HG03342 (cell line): ENCODE data around the gene CAPZB.
"Not testable (repeated sequence)": the region's sequence is repeated elsewhere in the genome, so short reads cannot be mapped to it uniquely, and the experiment has no call there.

ENCODE experiments used
- ATAC-seq: cut with Tn5 transposase; IDR thresholded peaks from one replicate; pipeline ENCODE4 v1.9.1; 2021; ENCODE audit warnings: mild to moderate bottlenecking, moderate library complexity; ENCODE audit not compliant: unreplicated experiment

CAPZB gene

DNA sequence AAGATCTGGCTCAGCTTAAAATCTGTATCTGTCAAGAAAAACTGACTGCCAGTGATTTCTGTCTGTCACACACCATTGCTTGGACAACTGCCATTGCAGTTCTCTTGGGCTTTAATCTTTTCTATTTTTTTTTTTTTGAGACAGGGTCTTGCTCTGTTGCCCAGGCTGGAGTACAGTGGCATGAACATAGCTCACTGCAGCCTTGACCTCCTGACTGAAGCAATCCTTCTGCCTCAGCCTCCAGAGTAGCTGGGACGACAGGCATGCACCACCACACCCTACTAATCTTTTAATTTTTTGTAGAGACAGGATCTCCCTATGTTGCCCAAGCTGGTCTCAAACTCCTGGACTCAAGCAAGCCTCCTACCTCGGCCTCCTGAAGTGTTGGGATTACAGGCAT, 14.5 kb upstream of the CAPZB start:
- not testable (repeated sequence) for ATAC-seq

DNA sequence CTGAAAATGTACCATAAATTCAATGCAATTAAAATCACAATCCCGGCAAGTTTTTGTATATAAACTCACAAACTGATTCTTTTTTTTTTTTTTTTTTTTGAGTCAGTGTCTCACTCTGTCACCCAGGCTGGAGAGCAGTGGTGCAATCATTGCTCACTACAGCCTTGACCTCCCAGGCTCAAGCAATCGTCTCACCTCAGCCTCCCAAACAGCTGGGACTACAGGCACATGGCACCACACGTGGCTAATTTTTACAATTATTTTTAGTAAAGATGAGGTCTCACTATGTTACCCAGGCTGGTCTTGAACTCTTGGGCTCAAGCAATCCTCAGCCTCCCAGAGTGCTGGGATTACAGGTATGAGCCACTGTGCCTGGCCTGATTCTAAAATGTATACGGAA, 12.1 kb upstream of the CAPZB start:
- not testable (repeated sequence) for ATAC-seq

DNA sequence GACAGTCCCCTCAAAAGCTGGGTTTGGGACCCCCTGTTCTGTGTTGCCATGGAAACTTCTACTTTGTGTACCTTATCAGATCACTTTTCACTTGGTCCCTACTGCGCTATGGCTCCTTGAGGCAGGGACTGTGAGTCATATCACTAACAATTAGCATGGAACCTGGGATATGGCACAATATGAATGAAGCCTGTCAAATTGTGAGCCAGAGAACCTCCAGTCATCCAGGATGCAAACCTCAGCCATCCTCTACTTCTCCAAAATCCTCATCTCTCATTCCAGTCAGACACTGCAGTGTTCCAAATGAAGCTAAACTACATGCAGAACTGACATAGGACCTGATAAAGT, 11.2 kb upstream of the CAPZB start:
- no peak for ATAC-seq

DNA sequence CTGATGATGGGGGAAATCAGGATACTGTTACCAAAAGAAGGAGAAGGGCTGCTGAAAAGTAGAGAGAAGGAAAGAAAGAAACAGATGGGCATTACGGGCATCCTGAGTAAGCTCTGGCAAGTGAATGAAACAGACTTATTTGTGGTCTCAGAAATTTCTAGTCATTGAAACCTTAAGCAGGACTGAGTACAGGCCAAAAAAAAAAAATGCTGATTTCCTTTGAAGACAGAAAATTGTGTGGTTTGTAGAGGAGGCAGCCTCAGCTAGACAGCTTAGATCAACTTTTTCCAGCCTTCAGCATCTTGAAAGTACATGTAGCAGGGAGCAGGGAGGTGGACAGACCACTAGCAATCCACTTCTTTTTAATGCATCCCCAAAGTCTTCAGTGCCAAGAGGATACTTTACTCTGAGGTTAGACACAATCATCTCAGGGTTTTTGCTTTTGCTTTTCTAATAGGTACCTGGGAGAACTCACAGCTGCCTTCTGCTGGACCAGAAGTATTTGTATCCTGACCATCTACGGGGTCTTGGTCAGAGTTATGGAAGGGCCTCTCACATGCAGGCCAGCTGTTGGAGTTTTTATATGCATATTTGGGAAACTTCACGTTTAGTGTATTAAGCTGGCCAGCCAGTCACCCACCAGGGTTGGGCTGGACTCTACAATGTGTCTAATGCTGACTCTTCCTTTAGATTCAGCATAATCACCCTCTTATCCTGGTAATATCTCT, 10.6 kb upstream of the CAPZB start:
- ATAC-seq: no peak

DNA sequence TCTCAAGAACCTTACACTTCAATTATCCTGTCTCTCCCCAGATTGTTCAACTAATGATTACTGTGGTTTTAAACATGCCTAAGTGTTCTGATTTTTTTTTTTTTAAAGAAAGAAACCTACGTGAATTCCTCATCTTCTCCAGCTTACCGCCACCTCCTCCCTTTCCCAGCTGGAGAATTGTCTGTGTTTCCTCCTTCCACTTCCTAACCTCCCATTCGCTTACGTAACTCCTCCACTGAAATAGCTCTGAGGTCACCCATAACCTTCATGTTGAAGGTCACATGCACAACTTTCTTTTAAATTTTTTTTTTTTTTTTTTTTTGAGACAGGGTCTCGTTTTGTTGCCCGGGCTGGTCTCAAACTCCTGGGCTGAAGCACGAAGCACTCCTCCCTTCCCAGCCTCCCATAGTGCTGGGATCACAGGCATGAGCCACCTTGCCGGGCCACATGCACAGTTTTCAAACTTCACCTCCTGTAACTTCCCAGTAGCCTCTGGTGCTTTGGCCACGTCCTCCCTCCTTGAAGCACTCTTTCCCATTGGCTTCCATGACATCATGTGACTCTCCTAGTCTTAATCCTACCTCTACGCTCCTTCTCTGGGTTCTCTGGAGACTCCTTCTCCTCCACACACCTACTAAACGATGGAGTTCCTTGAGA, 9.8 kb upstream of the CAPZB start:
- ATAC-seq: no peak

DNA sequence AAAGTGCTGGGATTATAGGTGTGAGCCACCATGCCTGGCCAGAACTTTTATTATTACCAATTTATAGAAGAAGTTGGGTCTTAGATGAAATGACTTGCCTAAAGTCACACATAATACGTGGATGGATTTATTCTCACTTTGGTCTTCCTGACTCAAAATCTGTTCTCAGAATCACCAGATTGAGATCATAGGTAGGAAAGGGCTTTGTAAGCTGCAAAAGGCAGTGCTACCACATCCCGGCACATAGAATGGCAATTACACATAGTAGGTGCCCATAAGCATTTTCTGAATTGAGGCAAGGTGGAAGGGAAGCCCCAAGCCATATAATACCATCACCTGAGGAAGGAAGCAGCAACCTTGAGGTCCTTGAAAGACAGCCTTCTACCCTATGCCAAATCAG, 8.2 kb upstream of the CAPZB start:
- ATAC-seq: no peak

DNA sequence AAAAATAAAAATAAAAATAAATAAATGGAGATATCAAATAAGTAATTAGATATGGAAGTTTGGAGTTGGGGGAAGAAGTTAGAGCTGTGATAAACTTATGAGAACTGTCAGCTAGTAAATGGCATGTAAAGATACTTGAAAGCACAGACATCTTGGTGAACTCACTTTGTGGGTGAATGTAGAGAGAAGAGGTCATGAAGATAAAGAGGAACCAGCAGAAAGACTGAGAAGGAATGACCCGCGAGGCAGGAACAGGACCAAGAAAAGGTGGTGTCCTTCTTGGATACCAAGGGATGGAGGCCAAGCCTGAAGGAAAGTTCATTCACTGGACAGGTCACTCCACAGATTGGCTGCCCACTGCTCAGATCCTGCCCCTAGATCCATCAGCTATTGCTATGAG, 4.7 kb upstream of the CAPZB start:
- no peak for ATAC-seq

DNA sequence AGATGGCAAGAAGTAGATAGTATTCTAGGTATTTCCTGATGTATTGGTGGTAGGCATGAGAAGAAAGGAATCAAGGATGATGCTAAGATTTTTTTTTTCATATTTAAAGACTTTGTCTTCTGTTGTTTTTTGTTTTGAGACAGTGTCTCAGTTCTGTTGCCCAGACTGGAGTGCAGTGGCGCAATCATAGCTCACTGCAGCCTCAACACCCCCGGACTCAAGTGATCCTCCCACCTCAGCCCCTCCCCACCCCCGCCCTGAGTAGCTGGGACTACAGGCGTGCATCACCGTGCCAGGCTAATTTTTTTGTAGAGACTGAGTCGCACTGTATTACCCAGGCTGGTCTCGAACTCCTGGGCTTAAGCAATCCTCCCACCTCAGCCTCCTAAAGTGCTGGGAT, 2.8 kb upstream of the CAPZB start:
- no peak for ATAC-seq

DNA sequence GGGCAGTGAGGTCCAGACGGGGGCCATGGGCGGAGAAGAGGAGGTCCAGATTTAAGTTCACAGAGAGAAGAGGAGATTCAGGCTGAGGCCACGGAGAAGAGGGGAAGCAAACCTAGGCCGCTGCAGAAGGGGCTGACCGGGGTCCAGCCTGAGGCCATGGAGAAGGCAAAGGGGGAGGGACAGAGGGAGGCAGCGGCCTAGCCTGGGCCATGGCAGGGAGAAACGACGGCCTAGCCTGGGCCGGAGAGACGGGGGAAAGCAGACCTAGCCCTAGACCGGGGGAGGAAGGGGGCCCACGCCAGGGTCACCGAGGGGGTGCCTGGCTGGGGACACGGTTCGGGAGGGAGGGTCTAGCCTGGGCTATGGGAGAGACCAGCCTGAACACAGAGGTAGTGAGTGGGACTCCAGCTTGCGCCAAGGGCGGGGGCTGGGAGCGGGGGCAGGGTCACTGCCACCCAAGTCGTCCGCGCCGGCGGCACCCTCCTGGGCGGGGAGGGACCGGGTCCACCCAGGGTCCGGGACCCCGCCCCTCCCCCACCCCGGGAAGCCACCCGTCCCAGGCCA, 459 bp downstream of the CAPZB start:
- peak; percentile 16 for ATAC-seq

DNA sequence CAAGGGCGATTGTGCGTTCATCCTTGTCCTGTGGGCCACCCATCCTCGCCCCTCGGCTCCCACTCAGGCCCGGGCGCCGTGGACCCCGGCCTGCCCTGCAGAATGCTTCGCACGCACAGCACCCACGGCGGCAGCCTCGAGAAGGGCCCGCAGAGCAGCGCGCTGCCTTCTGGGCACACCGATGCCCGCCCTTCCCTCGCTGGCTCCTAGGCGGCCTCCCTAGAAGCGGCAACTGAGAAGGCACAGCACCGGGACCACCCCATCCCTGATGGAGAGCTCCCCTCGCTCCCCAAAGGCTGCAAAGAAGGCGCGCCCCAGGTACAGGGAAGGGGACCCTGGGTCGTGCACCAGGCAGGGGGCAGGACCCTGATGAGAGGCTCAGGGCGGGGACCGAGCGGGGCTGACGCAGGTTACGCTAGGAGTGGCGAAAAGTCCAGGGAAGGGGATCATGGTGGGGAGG, 971 bp downstream of the CAPZB start:
- ATAC-seq: no peak

DNA sequence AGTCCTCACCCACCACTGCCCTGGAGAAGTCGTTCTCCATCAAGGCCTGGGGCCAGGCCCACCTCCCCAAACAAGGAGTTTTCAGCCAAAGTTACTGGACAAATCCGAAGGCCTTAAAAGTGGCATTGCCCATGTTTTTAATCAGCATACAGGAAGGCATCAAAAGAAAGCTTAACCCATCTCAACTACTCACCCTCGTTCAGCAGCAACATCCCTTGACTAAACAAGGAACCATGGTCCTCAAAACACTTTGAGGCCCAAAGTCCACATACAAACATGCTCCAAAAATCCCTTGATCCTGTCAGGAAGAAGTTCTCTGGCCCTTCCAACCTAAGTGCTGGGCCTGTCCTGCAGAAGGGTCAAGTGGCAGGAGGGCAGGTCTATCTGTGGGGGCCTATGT, 1.6 kb downstream of the CAPZB start:
- ATAC-seq: no peak

DNA sequence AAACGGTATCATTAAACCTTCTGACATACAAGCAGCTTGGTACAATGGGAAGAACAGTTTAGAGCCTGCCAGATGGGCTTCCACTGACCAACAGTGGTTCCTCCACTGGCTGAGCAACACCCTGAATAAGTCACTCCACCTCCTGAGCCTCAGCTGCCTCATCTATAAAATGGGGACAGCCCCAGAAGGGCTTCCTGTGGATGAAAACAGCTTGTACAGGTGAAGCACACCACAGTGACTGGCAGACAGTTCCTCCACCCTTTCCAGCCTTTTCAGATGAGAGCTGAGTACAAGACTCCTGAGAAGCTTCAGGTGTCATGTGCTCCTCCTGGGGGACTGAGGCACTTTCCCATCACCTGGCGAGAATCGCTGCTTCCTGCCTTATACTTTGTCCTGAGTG, 2.1 kb downstream of the CAPZB start:
- no peak for ATAC-seq

DNA sequence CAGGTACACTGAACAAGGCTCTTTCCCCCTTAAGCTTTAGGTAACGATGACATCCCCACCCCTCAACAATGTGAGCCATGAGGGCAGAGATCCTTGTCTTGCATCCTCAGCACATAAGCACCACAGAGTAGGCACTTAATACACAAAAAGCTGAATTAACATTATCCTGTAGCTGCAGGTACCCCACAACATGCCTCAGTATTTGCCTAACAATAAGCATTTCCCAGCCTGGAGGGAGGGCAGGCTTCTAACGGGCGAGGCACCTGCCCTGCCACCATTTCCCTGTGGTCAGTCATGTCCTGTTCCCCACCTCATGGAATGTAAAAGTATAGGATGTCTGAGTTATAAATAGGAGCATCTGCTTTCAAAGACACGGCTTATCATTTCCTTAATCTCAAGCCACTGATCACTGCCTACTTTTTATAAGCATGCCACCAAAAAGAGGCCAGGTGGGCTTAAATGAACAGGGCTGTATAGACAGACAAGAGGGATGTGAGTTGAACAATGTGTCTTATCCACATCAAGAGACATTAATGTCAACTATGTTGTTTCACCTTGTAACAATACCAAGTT, 3.4 kb downstream of the CAPZB start:
- ATAC-seq: no peak

DNA sequence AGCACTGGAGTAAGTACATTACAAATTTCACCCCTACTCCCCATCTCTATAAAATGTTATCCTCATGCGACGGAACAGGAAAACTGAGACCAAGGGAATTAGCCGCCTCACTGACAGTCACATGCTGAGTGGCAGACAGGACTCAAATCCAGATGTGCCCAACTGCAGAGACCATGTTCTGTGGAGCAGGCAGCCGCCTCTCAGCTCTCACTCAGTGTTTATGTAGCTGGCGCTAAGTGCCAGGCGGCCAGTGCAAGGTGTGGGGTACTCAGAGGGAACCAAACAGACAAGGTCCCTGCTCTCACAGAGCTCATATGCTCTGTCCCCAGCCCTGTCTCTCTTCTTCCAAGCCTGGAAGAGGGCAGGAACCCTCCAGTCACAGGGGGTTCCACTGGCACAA, 5.1 kb downstream of the CAPZB start:
- no peak for ATAC-seq

DNA sequence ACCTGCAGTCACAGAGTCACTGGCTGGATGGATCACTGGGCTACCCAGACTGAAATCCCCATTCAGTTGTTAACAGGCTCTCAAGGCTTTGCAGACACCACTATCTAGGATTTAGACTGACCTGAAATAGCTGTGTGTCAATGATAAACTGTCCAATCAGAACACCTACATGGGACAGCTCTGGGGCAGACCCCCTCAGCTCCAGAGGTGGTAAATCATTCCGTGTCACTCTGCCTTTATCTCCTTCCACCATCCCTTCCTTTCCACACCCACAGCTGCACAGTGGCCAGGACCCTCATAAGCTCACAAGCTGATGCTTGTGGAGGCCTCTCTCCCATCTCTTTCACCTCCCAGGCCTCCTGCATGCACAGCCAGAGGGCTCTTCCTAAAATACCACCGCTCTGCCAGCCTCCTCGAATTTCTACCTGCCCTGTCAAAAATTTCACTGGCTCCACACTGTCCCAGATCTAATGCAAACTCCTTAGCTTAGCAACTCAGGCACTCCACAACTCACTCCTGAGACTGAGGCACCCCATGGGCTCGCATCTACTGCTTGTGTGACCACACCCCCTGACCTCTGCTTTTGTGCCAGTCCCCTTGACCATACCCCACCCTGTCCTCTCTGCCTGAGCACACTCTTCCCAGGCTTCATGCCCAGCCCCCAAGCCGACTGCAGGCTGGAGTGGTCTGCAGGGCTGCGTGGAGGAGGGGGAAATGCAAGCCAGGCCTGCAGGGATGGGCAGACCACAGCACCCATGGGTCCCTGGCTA, 5.8 kb downstream of the CAPZB start:
- no peak for ATAC-seq

DNA sequence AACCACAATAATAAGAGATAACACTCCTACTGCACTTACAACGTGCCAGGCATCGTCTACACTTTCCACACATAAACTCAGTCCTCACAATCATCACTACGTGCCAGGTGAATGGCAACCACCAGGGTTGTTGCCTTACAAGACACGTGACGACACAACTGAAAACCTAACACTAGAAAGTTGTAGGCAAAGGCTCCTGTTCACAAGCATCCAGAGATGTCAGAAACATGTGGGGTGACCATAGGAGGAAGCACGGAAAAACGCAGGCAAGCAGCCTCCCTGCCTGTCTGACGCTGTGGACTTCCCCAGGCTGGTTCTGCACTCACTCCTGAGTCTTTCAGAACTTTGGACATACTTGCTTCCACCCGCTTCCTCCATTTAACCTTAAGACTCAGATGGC, 7.0 kb downstream of the CAPZB start:
- no peak for ATAC-seq

DNA sequence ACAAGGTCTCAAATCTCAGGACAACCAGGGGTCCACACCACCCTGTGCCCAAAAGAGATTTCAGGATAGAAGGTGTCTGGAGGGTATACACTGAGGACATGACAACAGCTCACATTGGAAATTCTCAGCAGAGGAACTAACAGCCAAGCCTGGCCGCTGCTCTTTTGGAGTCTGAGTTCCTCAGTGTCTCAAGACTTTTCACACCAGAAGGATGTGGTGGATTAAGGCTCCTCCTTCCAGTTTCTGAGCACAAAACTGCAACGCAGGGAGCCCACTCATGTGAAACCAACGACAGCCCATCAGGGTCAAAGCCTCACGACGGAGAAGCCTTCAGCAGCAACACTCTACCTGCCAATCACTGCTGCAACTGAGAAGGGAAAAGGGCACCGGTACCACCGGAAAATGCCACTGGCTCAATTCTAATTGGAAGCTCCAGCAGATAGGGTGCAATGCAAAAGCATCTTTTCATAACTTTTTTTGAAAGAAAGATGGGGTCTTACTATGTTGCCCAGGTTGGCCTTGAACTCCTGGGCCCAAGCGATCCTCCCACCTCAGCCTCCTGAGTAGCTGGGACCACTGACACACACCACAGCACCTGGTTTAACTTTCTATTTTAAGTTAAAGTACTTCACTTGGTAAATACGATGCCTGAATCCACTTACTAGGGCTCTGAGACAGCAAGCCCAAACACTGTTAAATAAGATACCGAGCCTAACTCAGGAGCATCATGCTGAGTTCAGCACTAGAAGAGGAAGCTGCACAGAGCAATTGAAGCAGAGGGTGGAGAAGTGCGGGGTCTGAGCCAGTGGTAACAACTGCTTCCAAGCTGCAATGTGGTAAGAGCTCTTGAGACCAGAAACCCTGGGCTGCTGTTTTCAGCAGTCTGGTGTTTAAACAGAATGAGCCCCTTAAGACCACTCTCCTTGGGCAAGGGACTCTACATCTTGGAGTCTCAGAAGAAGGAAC, 7.8 kb downstream of the CAPZB start:
- peak; percentile 65 for ATAC-seq

DNA sequence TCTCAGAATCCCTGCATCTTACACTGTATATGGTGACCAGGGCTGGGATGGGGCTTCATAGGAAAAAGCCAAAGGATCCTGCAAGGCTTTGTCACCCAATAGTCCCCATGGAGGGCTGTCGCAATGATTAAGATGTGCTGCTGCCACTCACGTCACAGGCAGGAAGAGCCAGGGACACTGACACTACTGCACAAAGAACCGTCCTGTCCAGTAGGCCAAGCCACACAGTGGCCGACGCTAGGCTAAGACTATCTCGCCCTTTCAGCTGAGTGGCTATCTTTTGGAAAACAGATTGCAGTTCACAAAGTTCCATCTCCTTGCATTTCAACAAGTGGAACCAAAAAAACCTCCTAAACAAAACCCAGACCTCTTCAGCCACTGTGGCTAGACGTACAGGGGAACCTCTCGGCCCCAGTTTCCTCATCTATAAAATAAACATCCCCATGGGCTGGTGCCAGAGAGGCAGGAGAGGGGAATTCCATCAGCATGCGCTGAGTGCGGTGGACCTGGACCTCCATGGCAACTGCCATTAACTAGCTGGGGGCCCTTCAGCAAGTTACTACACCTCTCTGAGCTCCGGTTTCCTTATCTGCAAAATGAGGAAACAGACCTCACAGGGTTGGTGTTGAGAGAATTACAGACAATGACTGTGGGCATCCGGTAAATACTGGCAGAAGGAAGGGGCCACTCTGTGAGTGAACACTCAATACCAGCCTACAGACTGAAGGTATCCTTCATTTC, 8.7 kb downstream of the CAPZB start:
- peak; percentile 40 for ATAC-seq

DNA sequence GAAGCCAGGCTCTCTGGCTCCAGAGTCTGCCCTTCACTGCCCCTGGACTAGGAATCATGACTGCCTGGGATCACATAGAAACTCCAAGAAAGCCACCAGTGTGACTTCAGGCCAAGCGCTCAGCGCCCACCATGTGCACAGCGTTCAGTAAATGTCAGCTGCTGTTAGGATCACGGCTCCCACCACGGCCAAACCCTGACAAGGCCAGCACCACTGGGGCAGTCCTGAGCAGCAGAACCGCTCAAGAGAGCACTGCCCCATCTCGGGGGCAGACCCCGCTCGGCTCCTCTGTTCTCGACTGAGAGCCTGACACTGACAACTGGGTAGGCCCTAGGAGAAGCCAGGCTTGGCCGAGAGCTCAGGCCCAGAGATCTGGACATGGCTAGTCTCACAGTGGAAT, 10.0 kb downstream of the CAPZB start:
- no peak for ATAC-seq

DNA sequence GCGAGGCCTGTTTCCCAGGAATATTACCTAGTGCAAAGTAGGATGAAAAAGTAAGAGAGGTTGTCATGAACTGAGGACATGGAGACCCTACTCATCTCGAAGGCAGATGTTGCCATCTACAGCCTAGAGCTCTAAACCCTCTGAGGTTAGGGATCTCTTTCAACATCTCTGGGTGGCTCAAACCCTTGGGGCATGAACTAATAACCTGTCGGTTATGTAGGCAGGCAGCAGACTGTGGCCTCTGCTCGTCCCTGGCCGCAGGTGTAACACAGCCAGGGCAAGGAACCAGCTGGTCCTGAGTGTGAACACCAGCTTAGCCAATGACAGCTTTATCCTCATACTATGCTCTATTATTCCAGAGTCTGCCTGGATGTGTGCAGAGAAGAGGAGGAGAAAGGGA, 13.2 kb downstream of the CAPZB start:
- no peak for ATAC-seq
